GM18951 (cell line): ENCODE data around the gene FGF19.

ENCODE experiments used
- POLR2A ChIP-seq: IDR thresholded peaks from 4 replicates; pipeline ENCODE4 v1.6.1; 2011; ENCODE audit warnings: mild to moderate bottlenecking; ENCODE audit not compliant: insufficient read length, insufficient read depth; ENCODE audit errors: extremely low read depth
- in situ Hi-C: fragments of 300-500 bp; cut with MboI; formaldehyde crosslinking; loops from one replicate; pipeline ENCODE4 v1.12.0; 2022; ENCODE audit warnings: low sequenced_read_pairs, mixed read lengths, inconsistent platforms; ENCODE audit not compliant: unreplicated experiment

FGF19 gene

DNA sequence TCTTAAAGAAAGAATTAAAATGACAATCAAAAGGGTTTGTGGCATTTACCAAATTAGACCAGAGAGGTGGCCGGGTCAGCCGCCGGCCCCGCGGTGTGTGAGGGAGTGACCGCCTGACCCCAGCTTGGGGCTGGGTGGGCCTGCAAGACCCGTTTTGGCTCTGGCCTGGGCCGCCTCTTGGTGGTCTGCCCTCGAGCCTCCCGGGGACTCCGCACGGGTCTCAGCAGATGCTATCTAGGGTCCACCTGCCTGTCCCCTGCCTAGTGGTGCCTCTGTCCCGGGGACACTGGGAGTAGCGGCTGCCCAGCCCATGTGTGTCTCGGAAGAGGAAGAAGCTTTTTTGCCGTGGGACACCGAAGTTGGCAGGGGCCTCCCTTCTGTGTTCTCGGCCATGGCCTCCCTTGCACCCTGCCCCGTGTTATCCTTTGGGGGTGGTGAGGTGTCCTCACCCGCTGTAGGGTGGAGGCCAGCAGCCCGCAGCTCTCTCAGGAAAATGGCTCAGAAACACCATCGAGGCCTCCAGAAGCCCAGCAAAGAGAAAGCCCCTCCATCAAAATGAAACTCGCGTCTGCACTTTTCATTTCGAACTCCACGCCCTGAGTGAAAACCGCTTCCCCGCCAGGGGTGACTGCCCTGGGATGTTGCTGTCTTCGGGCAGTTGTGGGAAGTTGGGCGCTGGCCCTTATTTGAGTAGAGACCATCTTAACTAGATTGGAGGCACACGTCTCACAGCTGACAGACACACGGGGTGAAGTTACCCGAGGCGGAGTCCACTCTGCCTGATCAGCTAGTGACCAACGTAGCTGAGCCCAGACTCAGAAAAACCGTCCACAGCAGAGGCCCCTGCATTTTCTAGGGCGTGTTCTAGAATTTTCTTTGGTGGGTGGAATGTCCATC, 54.9 kb downstream of the FGF19 start:
- TF ChIP-seq POLR2A, result no peak
- in situ Hi-C loops, result loop anchor here (25.0 kb wide), 1 partner anchor 362 kb away; the partner anchor contains the start of gene MYEOV
